ENCODE data around the gene WWC2.

Gene WWC2

DNA sequence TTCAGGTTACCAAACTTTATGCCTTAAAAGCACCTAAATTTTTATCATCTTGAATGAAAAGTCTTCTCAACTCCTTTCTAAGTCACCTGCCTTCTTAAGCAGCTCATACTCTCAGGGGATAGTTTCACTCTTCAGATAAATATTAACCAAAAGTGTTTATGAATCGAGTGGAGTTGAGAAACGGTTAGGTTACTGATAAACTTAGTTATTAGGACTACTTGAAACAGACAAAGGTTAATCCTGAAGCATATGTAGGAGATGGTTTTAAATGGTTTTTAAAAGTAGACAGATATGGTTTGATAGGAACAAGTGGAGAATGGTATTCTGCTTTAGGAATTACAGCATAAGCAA lies 188.2 kb downstream of the WWC2 start:
- no peak for DNase-seq (ENCODE audit: low spot score in 2 of 2)
- Histone ChIP-seq H3K4me1 (no peaks in the 10 kb centered on the region), H3K36me3 (replicated peaks) (peaks cover 33% of the 10 kb centered on the region), H3K9me3 (no peaks in the 10 kb centered on the region), H3K27me3 (ENCODE audit: low read depth) (no peaks in the 10 kb centered on the region), H3K4me3 (no peak overlapping the region)
- in situ Hi-C loops (cut with MboI; ENCODE audit: low sequenced_read_pairs), result no loop called here

DNA sequence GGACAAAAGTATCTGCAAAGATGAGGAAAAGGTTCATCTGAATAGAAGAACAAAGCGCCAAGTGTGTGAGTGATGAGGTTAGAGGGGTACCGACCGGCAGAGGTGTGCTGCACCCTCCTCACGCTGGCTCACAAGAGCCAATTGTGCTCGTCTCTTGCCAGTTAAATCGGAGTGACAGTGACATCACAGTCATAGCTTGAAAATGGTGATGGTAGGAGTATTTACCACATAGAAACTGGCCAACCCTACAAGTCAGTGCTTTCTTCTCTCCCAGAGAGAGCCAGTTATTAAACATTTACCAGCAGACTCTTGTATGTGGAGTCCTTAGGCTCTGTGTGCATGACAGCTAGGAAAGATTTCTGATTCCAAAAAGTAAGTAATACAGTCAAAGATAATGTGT lies 188.6 kb downstream of the WWC2 start:
- in situ Hi-C loops (cut with MboI; ENCODE audit: low sequenced_read_pairs), result no loop called here
- H3K9me3 ChIP-seq, result no peaks in the 10 kb centered on the region
- H3K4me1 ChIP-seq, result no peaks in the 10 kb centered on the region
- no peak overlapping the region for H3K4me3 ChIP-seq
- H3K27me3 ChIP-seq (ENCODE audit: low read depth), result no peaks in the 10 kb centered on the region
- peaks cover 31% of the 10 kb centered on the region for H3K36me3 ChIP-seq (replicated peaks)
- DNase-seq (ENCODE audit: low spot score in 2 of 2), result no peak

DNA sequence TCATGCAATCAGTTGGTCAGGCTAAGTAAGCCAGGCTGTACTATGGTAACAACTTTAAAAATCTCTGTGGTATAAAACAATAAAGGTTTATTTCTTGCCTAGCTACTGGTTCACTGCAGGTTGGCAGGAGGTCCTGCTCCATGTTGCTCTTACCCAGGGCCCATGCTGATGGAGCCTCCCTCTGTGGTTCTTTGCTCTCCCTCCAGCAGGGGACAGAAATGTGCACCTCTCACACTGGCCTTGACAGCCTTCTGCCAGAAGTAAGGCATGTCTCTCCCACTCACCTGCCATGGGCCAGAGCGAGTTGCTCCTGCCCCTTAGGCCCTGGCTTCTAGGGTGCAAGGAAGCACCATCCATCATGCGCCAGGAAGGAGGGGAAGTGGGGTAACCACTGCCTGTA lies 189.9 kb downstream of the WWC2 start:
- in situ Hi-C loops (cut with MboI; ENCODE audit: low sequenced_read_pairs), result no loop called here
- DNase-seq (ENCODE audit: low spot score in 2 of 2), result no peak
- H3K4me3 ChIP-seq, result no peak overlapping the region
- H3K4me1 ChIP-seq, result no peaks in the 10 kb centered on the region
- no peaks in the 10 kb centered on the region for H3K9me3 ChIP-seq
- no peaks in the 10 kb centered on the region for H3K27me3 ChIP-seq (ENCODE audit: low read depth)
- H3K36me3 ChIP-seq (replicated peaks), result peaks cover 24% of the 10 kb centered on the region

DNA sequence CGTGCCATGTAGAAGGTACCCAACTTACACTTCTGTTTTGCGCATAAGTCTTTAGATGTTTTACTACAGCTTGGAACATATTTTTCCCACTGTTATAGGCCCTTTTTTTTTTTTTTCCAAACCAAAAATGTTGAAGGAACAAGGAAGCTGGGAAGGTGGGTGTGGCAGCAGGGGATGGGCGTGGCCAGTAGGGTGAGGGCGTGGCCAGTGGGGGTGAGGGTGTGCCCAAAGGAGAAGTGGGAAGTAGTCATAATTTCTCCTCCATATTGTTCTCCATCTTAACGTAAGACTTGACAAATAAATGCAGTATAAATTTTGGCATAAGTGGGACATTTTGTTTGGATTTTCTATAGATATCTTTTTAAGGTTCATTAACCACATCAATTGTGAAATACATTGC lies 190.6 kb downstream of the WWC2 start:
- peak in 1 of 2 experiments; percentile 58 for DNase-seq (ENCODE audit: low spot score in 2 of 2)
- no peak overlapping the region for H3K4me3 ChIP-seq
- in situ Hi-C loops (cut with MboI; ENCODE audit: low sequenced_read_pairs), result no loop called here
- H3K36me3 ChIP-seq (replicated peaks), result peaks cover 19% of the 10 kb centered on the region
- H3K27me3 ChIP-seq (ENCODE audit: low read depth), result no peaks in the 10 kb centered on the region
- no peaks in the 10 kb centered on the region for H3K4me1 ChIP-seq
- no peaks in the 10 kb centered on the region for H3K9me3 ChIP-seq

DNA sequence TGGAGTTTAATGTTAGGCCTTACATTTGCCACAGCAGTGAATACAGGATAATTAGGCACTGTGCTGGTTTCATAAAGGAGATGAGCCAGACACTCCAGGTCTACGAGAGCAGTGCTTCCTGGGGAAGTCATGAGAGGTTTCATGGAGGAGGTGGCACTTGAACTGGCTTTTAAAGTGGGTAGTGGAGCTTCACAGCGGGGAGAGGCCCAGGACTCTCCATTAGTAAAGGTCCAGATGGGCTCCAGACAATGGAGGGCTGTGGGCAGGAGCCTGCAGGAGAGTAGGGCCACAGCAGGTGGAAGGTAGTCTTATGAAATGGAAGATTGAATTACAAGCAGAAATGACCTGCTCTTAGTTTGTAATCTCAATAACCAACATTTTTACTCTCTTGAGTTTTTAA lies 192.0 kb downstream of the WWC2 start:
- DNase-seq (ENCODE audit: low spot score in 2 of 2), result no peak
- in situ Hi-C loops (cut with MboI; ENCODE audit: low sequenced_read_pairs), result no loop called here
- Histone ChIP-seq H3K4me1 (no peaks in the 10 kb centered on the region), H3K4me3 (no peak overlapping the region), H3K36me3 (replicated peaks) (peaks cover 21% of the 10 kb centered on the region), H3K9me3 (no peaks in the 10 kb centered on the region), H3K27me3 (ENCODE audit: low read depth) (no peaks in the 10 kb centered on the region)

DNA sequence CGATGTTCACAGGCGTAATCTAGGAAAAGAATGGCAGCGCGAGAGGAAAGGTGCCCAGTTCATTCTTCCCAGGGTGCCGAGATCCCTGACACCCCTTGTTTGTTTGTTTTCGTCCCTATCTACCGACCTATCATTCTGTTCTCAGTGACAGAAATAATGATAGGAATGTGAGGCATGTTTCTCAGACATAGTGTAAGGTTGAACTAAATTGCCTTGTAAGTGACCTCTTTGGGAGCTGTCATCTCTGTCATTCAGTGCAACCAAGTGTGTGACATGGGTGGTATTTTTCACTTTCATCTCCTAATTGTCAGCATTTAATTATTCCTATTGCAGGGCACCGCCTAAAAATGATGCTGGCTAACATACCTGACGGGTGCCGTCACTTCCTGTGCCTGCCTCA lies 196.7 kb downstream of the WWC2 start:
- no peaks in the 10 kb centered on the region for H3K27me3 ChIP-seq (ENCODE audit: low read depth)
- DNase-seq (ENCODE audit: low spot score in 2 of 2), result no peak
- in situ Hi-C loops (cut with MboI; ENCODE audit: low sequenced_read_pairs), result no loop called here
- no peaks in the 10 kb centered on the region for H3K4me1 ChIP-seq
- no peak overlapping the region for H3K4me3 ChIP-seq
- peaks cover 16% of the 10 kb centered on the region for H3K36me3 ChIP-seq (replicated peaks)
- H3K9me3 ChIP-seq, result no peaks in the 10 kb centered on the region

DNA sequence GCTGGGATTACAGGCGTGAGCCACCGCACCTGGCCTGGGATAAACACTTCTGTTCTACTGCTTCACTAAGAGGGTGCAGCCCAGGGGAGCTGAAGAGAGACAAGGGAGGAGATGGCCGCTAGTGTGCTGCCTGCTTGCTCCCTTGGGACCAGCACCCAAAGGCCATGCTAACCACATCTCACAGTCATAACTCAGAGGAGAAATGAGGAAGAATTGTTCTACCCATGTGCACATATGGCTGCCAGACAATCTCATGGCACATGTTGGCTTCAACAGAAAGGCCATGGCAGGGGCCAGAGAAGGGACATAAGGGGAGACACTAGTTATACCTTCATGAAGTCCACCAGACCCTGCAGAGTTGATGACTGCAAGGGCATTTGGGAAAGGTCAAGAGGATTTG lies 198.6 kb downstream of the WWC2 start:
- H3K9me3 ChIP-seq, result no peaks in the 10 kb centered on the region
- no peak for DNase-seq (ENCODE audit: low spot score in 2 of 2)
- H3K36me3 ChIP-seq (replicated peaks), result peaks cover 16% of the 10 kb centered on the region
- in situ Hi-C loops (cut with MboI; ENCODE audit: low sequenced_read_pairs), result no loop called here
- H3K27me3 ChIP-seq (ENCODE audit: low read depth), result no peaks in the 10 kb centered on the region
- no peaks in the 10 kb centered on the region for H3K4me1 ChIP-seq
- H3K4me3 ChIP-seq, result no peak overlapping the region

DNA sequence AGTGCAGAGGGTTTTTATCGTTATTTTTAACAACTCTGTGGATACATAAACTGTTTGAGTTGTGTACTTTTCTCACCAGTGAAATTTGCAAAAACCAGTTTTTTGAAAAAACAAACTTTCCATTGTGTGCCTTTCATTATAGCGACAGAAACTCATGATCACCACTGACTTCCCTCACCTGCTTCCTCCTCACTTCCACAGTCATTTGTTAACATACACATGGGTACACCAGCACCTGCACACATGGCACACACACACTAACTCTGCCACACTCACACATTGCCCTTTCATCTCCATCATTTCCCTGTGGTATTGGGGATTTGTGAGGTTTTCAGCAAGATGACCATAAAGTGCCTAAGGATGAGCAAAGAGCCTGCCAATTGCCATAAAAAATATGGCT lies 200.4 kb downstream of the WWC2 start:
- no peaks in the 10 kb centered on the region for H3K27me3 ChIP-seq (ENCODE audit: low read depth)
- H3K36me3 ChIP-seq (replicated peaks), result peaks cover 13% of the 10 kb centered on the region
- H3K4me3 ChIP-seq, result no peak overlapping the region
- no peaks in the 10 kb centered on the region for H3K4me1 ChIP-seq
- DNase-seq (ENCODE audit: low spot score in 2 of 2), result no peak
- in situ Hi-C loops (cut with MboI; ENCODE audit: low sequenced_read_pairs), result no loop called here
- no peaks in the 10 kb centered on the region for H3K9me3 ChIP-seq

DNA sequence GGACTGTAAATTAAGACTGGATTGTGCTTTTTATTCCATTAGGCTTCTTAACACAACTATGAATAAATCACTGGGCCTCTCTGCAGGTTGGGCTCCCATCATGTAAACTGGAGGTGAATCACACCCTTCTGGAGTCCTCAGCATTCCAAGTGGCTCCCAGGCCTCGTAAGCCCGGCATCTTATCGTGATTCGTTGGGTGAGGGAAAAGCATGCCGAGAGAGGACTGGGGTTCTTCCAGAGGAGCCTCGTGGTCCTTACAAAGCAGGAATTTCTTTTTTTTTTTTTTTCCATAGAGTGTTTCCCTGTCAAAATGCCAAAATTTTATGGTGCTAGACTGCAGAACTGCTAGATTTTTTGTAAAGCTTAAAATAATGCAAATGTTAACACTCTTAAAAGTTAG lies 201.0 kb downstream of the WWC2 start:
- H3K9me3 ChIP-seq, result no peaks in the 10 kb centered on the region
- in situ Hi-C loops (cut with MboI; ENCODE audit: low sequenced_read_pairs), result no loop called here
- no peak for DNase-seq (ENCODE audit: low spot score in 2 of 2)
- no peak overlapping the region for H3K4me3 ChIP-seq
- peaks cover 9% of the 10 kb centered on the region for H3K36me3 ChIP-seq (replicated peaks)
- no peaks in the 10 kb centered on the region for H3K4me1 ChIP-seq
- H3K27me3 ChIP-seq (ENCODE audit: low read depth), result no peaks in the 10 kb centered on the region

DNA sequence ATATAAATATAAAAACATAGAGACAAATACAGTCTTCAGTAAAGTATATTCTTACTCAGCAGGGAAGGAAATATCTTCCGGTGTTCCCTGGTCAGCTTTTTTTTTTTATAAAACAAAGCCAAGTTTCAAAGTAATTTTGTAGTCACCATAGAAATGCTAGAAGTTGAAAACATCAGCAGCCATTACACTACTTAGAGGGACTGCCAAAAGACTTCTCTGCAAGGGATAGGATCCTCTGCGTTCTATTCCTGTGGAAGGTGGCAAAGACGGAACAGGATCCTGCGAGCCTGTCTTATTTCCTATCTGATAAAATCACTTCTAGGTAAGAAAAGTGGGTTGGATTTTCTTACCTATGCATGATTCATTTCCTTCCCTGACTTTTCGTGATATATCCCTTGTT lies 201.6 kb downstream of the WWC2 start:
- H3K4me1 ChIP-seq, result no peaks in the 10 kb centered on the region
- H3K4me3 ChIP-seq, result no peak overlapping the region
- no peak for DNase-seq (ENCODE audit: low spot score in 2 of 2)
- H3K36me3 ChIP-seq (replicated peaks), result peaks cover 6% of the 10 kb centered on the region; the same call in 1 of the 2 replicates
- no peaks in the 10 kb centered on the region for H3K27me3 ChIP-seq (ENCODE audit: low read depth)
- in situ Hi-C loops (cut with MboI; ENCODE audit: low sequenced_read_pairs), result no loop called here
- no peaks in the 10 kb centered on the region for H3K9me3 ChIP-seq

DNA sequence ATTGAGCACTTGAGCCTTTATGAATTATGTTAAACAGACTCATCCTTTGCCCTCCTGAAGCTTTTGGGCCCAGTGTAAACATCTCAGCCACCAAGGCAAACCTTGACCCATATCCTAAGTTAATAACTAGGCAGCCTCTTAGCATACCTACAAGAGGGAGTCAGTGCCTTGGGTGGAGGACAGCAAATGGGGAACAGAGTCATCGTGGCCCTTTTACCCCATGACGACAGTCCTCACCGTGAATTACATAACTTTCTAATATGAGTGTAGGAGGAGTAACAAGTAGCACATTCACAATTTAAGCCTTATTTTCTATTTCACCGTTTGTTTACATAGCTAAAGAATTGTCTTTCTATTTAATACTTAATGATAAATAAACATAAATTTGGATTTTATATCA lies 204.2 kb downstream of the WWC2 start:
- no peak for DNase-seq (ENCODE audit: low spot score in 2 of 2)
- Histone ChIP-seq H3K4me3 (no peak overlapping the region), H3K9me3 (no peaks in the 10 kb centered on the region), H3K36me3 (replicated peaks) (peaks cover 3% of the 10 kb centered on the region; the same call in 1 of the 2 replicates), H3K4me1 (no peaks in the 10 kb centered on the region), H3K27me3 (ENCODE audit: low read depth) (no peaks in the 10 kb centered on the region)
- in situ Hi-C loops (cut with MboI; ENCODE audit: low sequenced_read_pairs), result no loop called here

DNA sequence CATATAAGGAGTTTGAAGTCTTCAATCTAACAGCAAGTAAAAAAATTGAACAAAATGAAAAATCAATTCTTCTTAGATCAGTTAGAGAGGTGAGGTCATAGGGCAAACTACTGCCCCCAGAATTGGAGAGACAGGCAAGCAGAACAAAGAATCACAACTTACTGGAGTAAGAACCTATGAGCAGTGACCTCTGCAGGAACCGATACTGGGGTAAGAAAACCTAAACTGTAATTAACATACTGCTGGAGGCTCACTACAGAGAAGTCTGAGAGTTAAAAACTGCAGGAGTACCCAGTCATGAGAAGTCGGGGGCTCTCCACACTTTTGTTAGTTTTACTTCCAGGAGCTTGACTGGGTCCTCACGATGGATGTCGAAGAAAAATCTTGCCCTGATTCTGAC lies 205.0 kb downstream of the WWC2 start:
- Histone ChIP-seq H3K36me3 (replicated peaks) (no peaks in the 10 kb centered on the region; the same call in 1 of the 2 replicates), H3K27me3 (ENCODE audit: low read depth) (no peaks in the 10 kb centered on the region), H3K9me3 (no peaks in the 10 kb centered on the region), H3K4me1 (no peaks in the 10 kb centered on the region), H3K4me3 (no peak overlapping the region)
- no peak for DNase-seq (ENCODE audit: low spot score in 2 of 2)
- in situ Hi-C loops (cut with MboI; ENCODE audit: low sequenced_read_pairs), result no loop called here

DNA sequence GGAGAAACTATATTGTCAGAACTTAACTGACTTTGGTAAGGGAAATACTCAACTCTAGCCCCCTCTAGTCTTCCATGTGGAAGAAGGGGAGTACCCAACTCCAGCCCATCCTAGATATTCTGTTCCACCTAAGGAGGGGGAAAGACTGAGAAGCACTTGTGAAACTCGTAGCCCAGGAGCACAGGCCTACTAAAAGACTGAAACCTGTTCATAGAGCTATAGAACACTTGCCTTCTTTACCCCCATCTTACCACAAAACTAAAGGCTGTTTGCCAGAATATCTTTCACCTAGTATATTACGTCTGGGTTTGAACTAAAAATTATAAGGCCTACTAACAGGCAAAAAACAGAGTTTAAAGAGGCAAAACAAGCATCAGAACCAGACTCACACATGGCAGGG lies 205.5 kb downstream of the WWC2 start:
- no peaks in the 10 kb centered on the region for H3K4me1 ChIP-seq
- H3K4me3 ChIP-seq, result no peak overlapping the region
- H3K36me3 ChIP-seq (replicated peaks), result no peaks in the 10 kb centered on the region; the same call in 1 of the 2 replicates
- DNase-seq (ENCODE audit: low spot score in 2 of 2), result no peak
- in situ Hi-C loops (cut with MboI; ENCODE audit: low sequenced_read_pairs), result no loop called here
- no peaks in the 10 kb centered on the region for H3K27me3 ChIP-seq (ENCODE audit: low read depth)
- H3K9me3 ChIP-seq, result no peaks in the 10 kb centered on the region

DNA sequence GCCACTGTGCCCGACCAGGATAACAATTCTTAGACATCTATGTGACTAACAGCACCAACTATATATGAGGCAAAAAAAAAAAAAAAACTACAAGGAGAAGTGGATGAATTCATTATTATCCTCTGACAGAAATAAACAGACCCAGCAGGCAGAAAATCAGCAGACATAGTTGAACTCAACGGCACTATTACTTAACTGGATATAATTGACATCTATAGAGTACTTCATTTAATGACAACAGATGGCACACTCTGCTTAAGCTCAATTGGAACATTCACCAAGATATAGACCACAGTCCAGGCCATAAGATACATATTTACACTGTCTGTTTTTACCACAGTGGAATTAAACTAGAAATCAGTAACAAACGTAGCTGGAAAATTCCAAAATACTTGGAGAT lies 207.8 kb downstream of the WWC2 start:
- in situ Hi-C loops (cut with MboI; ENCODE audit: low sequenced_read_pairs), result no loop called here
- H3K4me3 ChIP-seq, result no peak overlapping the region

DNA sequence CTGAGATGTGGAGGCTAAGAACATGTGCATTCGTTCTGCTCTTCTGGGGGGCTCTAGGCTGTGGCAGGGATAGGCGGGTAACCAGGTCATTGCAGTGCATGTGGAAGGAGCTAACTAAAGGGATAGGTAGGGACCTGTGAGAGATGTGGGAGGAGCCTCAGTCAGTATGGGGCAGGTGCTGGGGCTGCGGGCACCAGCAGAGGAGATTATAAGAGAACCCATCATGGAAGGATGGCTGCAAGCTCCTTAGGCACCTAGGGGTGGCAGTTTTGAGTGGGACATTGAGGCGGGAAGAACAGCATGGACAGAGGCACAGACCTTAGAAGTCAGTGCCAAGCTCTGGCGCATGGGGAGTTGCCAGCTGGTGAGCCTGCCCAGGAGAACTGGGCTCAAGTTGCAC lies 213.8 kb downstream of the WWC2 start:
- Histone ChIP-seq H3K4me1 (no peaks in the 10 kb centered on the region), H3K36me3 (replicated peaks) (peaks cover 14% of the 10 kb centered on the region), H3K9me3 (no peaks in the 10 kb centered on the region), H3K27me3 (ENCODE audit: low read depth) (no peaks in the 10 kb centered on the region), H3K4me3 (no peak overlapping the region)
- no peak for DNase-seq (ENCODE audit: low spot score in 2 of 2)
- in situ Hi-C loops (cut with MboI; ENCODE audit: low sequenced_read_pairs), result no loop called here

More for the DNA sequence above, 207.8 kb downstream of the WWC2 start:
- Histone ChIP-seq H3K4me1 (no peaks in the 10 kb centered on the region), H3K36me3 (replicated peaks) (no peaks in the 10 kb centered on the region; the same call in 1 of the 2 replicates), H3K9me3 (no peaks in the 10 kb centered on the region), H3K27me3 (ENCODE audit: low read depth) (no peaks in the 10 kb centered on the region)
- DNase-seq (ENCODE audit: low spot score in 2 of 2), result no peak
